ENCODE data around the gene KIF12. TPM values are rescaled to one million over a fixed set of nuclear protein-coding genes. Genes with fewer than 3 reads are reported as not detected.
A peak's percentile ranks its signal among the peaks of the same experiment; 100 is the strongest.

KIF12 gene
- total and polyA plus RNA-seq, 2 of the 13 experiments (the other 11 are each of a cell fraction or from before 2014, with no cell fraction given) = 1.8 to 12.5 TPM

DNA sequence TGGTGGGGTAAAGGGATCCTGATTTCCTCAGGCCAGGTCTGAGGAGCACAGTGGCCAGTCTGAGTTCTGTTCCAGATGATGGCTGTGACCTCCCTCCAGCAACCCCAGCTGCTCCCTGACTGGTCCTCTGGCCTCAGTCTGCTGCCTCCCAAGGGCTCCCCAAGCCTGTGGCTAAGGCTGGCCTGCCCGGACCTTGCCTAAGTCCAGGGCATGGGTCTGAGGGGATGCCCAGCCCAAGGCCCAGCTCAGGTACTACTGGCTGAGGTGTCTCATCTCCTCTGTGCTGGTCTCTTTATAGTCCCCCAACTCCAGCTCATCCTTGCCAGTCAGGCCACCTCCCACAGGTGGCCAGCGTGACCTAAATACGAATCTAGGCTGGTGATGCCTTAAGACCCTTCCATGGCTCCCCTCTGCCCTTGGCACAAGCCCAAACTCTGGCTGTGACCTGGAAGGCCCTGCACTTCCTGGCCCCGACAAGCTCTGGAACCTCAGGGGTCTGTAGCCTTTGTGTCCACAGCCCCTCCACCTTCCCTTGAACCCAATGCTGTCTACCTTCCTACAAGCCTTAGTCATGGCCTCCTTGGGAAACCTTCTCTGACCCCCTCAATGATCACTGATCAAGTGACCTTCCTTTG lies 9.8 kb downstream of the KIF12 start:
- in situ Hi-C loops (cut with HindIII; ENCODE audit: extremely low pct_ligation_motif_present, low pct_unique_long_range_greater_than_20kb) = no loop called here
- no peak for DNase-seq (ENCODE audit: low spot score)

DNA sequence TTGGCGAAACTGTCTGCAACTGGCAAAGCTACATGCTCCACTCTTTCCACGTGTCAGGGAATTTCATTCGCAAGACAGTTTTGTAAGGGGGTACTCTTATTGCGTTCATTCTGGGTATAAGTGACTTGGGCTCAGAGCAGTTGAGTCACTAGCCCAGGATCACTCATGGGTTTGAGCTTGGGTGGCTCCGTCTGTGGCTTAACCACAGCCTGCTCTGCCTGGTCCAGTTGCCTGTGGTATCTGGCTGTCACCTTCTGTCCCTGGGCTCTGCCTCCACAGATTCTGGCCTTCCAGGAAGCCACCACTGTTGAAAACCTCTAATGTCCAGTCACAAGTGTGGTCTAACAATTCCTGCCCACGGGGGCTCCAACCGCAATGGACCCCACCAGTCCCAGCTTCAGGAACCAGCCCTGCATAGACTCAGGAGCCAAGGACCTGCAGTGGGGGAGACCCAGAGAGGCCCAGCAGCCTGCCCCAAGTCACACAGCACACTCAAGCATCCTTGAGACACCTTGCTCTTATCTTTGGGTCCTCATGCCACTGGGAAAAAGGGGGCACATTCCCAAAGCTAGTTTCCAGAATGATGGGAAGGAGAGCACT lies 10.4 kb downstream of the KIF12 start:
- H3K36me3 ChIP-seq (replicated peaks in 1 of 2; ENCODE audit: control insufficient read depth in 1 of 2, insufficient read depth in 2 of 2, low read length in 2 of 2) = 0 out of 5 replicates have a peak, but pooled peaks cover 1 to 3% of the 10 kb centered on the region in 2 experiments
- no peak overlapping the region for H3K9ac ChIP-seq (ENCODE audit: insufficient read depth, low read depth, low read length)
- H2AFZ ChIP-seq (ENCODE audit: low read length) = no peak overlapping the region
- no TSS peak for BruUV-seq (replicated peaks)
- CTCF ChIA-PET (ENCODE audit: low intra/inter-chr PET ratio, low total read pairs) = no interaction called here
- intact Hi-C loops (cut with micrococcal nuclease; ENCODE audit: unreplicated experiment) (no loop called here), in situ Hi-C loops (cut with HindIII; ENCODE audit: extremely low pct_ligation_motif_present, low pct_unique_long_range_greater_than_20kb) (no loop called here)
- no peaks in the 10 kb centered on the region for H3K79me2 ChIP-seq (ENCODE audit: insufficient read depth, low read length)
- H3K27ac ChIP-seq (ENCODE audit: extremely low read length, insufficient read depth, low read length) = no peak overlapping the region
- 93% methylated on average over 4 of the region's 7 CpGs for WGBS (ENCODE audit: low lambda C conversion rate)
- H3K4me2 ChIP-seq (ENCODE audit: low read depth, low read length) = no peak overlapping the region
- peaks cover 30% of the 10 kb centered on the region for H3K4me1 ChIP-seq (ENCODE audit: insufficient read depth, low read length)
- no peaks in the 10 kb centered on the region for H3K27me3 ChIP-seq (ENCODE audit: control insufficient read depth in 1 of 2, insufficient read depth in 2 of 2, low read length in 2 of 2)
- no peaks in the 10 kb centered on the region for H4K20me1 ChIP-seq (ENCODE audit: insufficient read depth, low read length)
- no peaks in the 10 kb centered on the region for H3K9me3 ChIP-seq (ENCODE audit: low read length)
- TF ChIP-seq ZNF614 (CRISPR knock-in tag; IDR thresholded peaks at IDR 0.05; ENCODE audit: borderline replicate concordance) (no peak), ZNF768 (CRISPR knock-in tag; IDR thresholded peaks at IDR 0.05) (peak; percentile 91), ZNF20 (CRISPR knock-in tag; IDR thresholded peaks at IDR 0.05) (no peak)
- TF ChIP-seq, protein P1, sequence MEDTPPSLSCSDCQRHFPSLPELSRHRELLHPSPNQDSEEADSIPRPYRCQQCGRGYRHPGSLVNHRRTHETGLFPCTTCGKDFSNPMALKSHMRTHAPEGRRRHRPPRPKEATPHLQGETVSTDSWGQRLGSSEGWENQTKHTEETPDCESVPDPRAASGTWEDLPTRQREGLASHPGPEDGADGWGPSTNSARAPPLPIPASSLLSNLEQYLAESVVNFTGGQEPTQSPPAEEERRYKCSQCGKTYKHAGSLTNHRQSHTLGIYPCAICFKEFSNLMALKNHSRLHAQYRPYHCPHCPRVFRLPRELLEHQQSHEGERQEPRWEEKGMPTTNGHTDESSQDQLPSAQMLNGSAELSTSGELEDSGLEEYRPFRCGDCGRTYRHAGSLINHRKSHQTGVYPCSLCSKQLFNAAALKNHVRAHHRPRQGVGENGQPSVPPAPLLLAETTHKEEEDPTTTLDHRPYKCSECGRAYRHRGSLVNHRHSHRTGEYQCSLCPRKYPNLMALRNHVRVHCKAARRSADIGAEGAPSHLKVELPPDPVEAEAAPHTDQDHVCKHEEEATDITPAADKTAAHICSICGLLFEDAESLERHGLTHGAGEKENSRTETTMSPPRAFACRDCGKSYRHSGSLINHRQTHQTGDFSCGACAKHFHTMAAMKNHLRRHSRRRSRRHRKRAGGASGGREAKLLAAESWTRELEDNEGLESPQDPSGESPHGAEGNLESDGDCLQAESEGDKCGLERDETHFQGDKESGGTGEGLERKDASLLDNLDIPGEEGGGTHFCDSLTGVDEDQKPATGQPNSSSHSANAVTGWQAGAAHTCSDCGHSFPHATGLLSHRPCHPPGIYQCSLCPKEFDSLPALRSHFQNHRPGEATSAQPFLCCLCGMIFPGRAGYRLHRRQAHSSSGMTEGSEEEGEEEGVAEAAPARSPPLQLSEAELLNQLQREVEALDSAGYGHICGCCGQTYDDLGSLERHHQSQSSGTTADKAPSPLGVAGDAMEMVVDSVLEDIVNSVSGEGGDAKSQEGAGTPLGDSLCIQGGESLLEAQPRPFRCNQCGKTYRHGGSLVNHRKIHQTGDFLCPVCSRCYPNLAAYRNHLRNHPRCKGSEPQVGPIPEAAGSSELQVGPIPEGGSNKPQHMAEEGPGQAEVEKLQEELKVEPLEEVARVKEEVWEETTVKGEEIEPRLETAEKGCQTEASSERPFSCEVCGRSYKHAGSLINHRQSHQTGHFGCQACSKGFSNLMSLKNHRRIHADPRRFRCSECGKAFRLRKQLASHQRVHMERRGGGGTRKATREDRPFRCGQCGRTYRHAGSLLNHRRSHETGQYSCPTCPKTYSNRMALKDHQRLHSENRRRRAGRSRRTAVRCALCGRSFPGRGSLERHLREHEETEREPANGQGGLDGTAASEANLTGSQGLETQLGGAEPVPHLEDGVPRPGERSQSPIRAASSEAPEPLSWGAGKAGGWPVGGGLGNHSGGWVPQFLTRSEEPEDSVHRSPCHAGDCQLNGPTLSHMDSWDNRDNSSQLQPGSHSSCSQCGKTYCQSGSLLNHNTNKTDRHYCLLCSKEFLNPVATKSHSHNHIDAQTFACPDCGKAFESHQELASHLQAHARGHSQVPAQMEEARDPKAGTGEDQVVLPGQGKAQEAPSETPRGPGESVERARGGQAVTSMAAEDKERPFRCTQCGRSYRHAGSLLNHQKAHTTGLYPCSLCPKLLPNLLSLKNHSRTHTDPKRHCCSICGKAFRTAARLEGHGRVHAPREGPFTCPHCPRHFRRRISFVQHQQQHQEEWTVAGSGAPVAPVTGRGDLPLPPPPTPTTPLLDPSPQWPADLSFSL (CRISPR knock-in tag; IDR thresholded peaks at IDR 0.05) = no peak
- no peak overlapping the region for H3K4me3 ChIP-seq (replicated peaks in 1 of 3; ENCODE audit: insufficient read depth in 1 of 3, low read depth in 2 of 3, low read length in 3 of 3)
- DNase-seq (ENCODE audit: low spot score) = no peak
- no peak for FAIRE-seq
- POLR2A ChIA-PET = interaction anchor here (1.2 to 1.8 kb wide), 2 partner anchors 11 to 12 kb away, joined by 3 to 7 read pairs; partner anchors contain the start of gene KIF12
- ATAC-seq = no peak

More for the DNA sequence above, 9.8 kb downstream of the KIF12 start:
- H4K20me1 ChIP-seq (ENCODE audit: insufficient read depth, low read length) = no peaks in the 10 kb centered on the region
- ATAC-seq = no peak
- H3K27ac ChIP-seq (ENCODE audit: extremely low read length, insufficient read depth, low read length) = no peak overlapping the region
- BruUV-seq (replicated peaks) = no TSS peak
- FAIRE-seq = no peak
- no peak overlapping the region for H3K9ac ChIP-seq (ENCODE audit: insufficient read depth, low read depth, low read length)
- no peaks in the 10 kb centered on the region for H3K9me3 ChIP-seq (ENCODE audit: low read length)
- 77% methylated on average over 3 of the region's 4 CpGs for WGBS (ENCODE audit: low lambda C conversion rate)
- no peak overlapping the region for H3K4me2 ChIP-seq (ENCODE audit: low read depth, low read length)
- no peak overlapping the region for H2AFZ ChIP-seq (ENCODE audit: low read length)
- CTCF ChIA-PET (ENCODE audit: low intra/inter-chr PET ratio, low total read pairs) = no interaction called here
- POLR2A ChIA-PET = interaction anchor here (0.8 to 1.8 kb wide), 4 partner anchors 8 to 19 kb away, joined by 3 to 7 read pairs (median 3); partner anchors contain the start of gene KIF12
- TF ChIP-seq, protein P2, sequence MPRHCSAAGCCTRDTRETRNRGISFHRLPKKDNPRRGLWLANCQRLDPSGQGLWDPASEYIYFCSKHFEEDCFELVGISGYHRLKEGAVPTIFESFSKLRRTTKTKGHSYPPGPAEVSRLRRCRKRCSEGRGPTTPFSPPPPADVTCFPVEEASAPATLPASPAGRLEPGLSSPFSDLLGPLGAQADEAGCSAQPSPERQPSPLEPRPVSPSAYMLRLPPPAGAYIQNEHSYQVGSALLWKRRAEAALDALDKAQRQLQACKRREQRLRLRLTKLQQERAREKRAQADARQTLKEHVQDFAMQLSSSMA (CRISPR knock-in tag; IDR thresholded peaks at IDR 0.05) = no peak
- TF ChIP-seq KAT2B (IDR thresholded peaks at IDR 0.05; ENCODE audit: borderline replicate concordance, low read depth, low read length) (no peak), DR1 (CRISPR knock-in tag; IDR thresholded peaks at IDR 0.05) (no peak), MIXL1 (CRISPR knock-in tag; IDR thresholded peaks at IDR 0.05) (no peak), AGO2 (optimal IDR thresholded peaks at IDR 0.05; ENCODE audit: low read depth, low read length) (peak; percentile 47), ZBTB3 (CRISPR knock-in tag; IDR thresholded peaks at IDR 0.05; ENCODE audit: borderline replicate concordance, low read depth) (no peak)
- H3K4me1 ChIP-seq (ENCODE audit: insufficient read depth, low read length) = peaks cover 23% of the 10 kb centered on the region
- intact Hi-C loops (cut with micrococcal nuclease; ENCODE audit: unreplicated experiment) = no loop called here
- H3K79me2 ChIP-seq (ENCODE audit: insufficient read depth, low read length) = no peaks in the 10 kb centered on the region
- no peaks in the 10 kb centered on the region for H3K27me3 ChIP-seq (ENCODE audit: control insufficient read depth in 1 of 2, insufficient read depth in 2 of 2, low read length in 2 of 2)
- H3K36me3 ChIP-seq (replicated peaks in 1 of 2; ENCODE audit: control insufficient read depth in 1 of 2, insufficient read depth in 2 of 2, low read length in 2 of 2) = 0 out of 5 replicates have a peak, but pooled peaks cover 1 to 3% of the 10 kb centered on the region in 2 experiments
- H3K4me3 ChIP-seq (replicated peaks in 1 of 3; ENCODE audit: insufficient read depth in 1 of 3, low read depth in 2 of 3, low read length in 3 of 3) = no peak overlapping the region
